K562 (cell line): ENCODE results near the gene UBXN11. TPM values are rescaled to one million over a fixed set of nuclear protein-coding genes. Genes with fewer than 3 reads are reported as not detected.

ENCODE experiments used
- CXXC5 ChIP-seq: fragments of 250-450 bp; sonication (Bioruptor Pico); IDR thresholded peaks from 2 replicates; pipeline ENCODE4 v1.8.0; 2022; ENCODE audit warnings: inconsistent platforms, mild to moderate bottlenecking, moderate library complexity
- ELF2 ChIP-seq: fragments of 250-450 bp; sonication (Bioruptor Pico); IDR thresholded peaks from 2 replicates; pipeline ENCODE4 v1.5.0; 2021; ENCODE audit warnings: mild to moderate bottlenecking
- MAFG ChIP-seq: fragments of 450-650 bp; conservative IDR thresholded peaks from 2 replicates; pipeline ENCODE4 v1.6.1; 2016; ENCODE audit warnings: missing genetic modification characterization, missing compliant biosample characterization
- MCM3 ChIP-seq: fragments of 450-650 bp; IDR thresholded peaks from 2 replicates; pipeline ENCODE4 v1.6.1; 2016
- RBM34 ChIP-seq: fragments of 200-400 bp; formaldehyde crosslinking; IDR thresholded peaks from 2 replicates; pipeline ENCODE4 v1.6.1; 2018; ENCODE audit warnings: low read length, borderline replicate concordance; ENCODE audit not compliant: insufficient read depth
- RBM39 ChIP-seq: fragments of 200-400 bp; formaldehyde crosslinking; optimal IDR thresholded peaks from 2 replicates; pipeline ENCODE3; 2018; ENCODE audit warnings: low read depth, low read length
- RUNX1 ChIP-seq: sonication (generic); IDR thresholded peaks from 2 replicates; pipeline ENCODE4 v1.6.1; 2016; ENCODE audit warnings: antibody characterized with exemption, low read depth
- SETDB1 ChIP-seq: IDR thresholded peaks from one replicate; pipeline ENCODE4 v1.6.1; 2012; ENCODE audit warnings: low read length, control low read depth, inconsistent platforms
- SIX5 ChIP-seq, 2 experiments: IDR thresholded peaks; 2 replicates each; pipeline ENCODE4 v1.6.1; 2011; ENCODE audit warnings: low read length in 2 of 2, borderline replicate concordance in 1 of 2, low read depth in 1 of 2, mild to moderate bottlenecking in 1 of 2, moderate library complexity in 1 of 2; ENCODE audit not compliant: insufficient read depth in 1 of 2
- TCF7 ChIP-seq: sonication (generic); IDR thresholded peaks from 2 replicates; pipeline ENCODE4 v1.6.1; 2016; ENCODE audit warnings: antibody characterized with exemption, borderline replicate concordance
- TOE1 ChIP-seq, 2 experiments: fragments of 450-650 bp in 1 of 2; sonication (generic) in 1 of 2; formaldehyde crosslinking in 1 of 2; IDR thresholded peaks; 2 replicates each; pipeline versions ENCODE4 v1.7.1 to v1.8.0; 2016 to 2022; ENCODE audit warnings: borderline replicate concordance in 2 of 2, mild to moderate bottlenecking in 2 of 2, antibody characterized with exemption in 1 of 2, inconsistent platforms in 1 of 2, low read depth in 1 of 2, missing genetic modification reagents in 1 of 2, moderate library complexity in 1 of 2
- ZNF124 ChIP-seq: sonication (generic); formaldehyde crosslinking; IDR thresholded peaks from 2 replicates; pipeline ENCODE4 v1.8.1; 2022; ENCODE audit warnings: missing genetic modification reagents
- ZNF282 ChIP-seq: sonication (generic); formaldehyde crosslinking; IDR thresholded peaks from 2 replicates; pipeline ENCODE4 v1.8.1; 2023; ENCODE audit warnings: missing genetic modification reagents
- ZNF561 ChIP-seq: fragments of 450-650 bp; formaldehyde crosslinking; conservative IDR thresholded peaks from 2 replicates; pipeline ENCODE4 v1.4.0; 2020; ENCODE audit warnings: mild to moderate bottlenecking, moderate library complexity
- ZNF57 ChIP-seq: fragments of 450-650 bp; formaldehyde crosslinking; IDR thresholded peaks from 2 replicates; pipeline ENCODE4 v1.4.0; 2020; ENCODE audit warnings: mild to moderate bottlenecking, moderate library complexity
- polyA plus RNA-seq, 8 experiments: library from polyadenylated mRNA; depleted of rRNA in 4 of 8; stranded (reverse) in 5 of 8; unstranded in 3 of 8; fragments of >200 nt; fragmentation: Nextera tagmentation in 2 of 8; fragmentation: Illumina TruSeq in 1 of 8; extraction: Ambion mirVana in 2 of 8; extraction: Trizol in 1 of 8; gene quantifications; 2 replicates each; pipeline versions ENCODE4 v1.2.1 to v1.2.3, GENCODE V29; 2011 to 2014; ENCODE audit warnings: inconsistent platforms in 1 of 8, missing spikeins in 1 of 8
- total RNA-seq, 7 experiments: library from RNA; depleted of rRNA in 6 of 7; stranded (reverse); fragments of >200 nt in 6 of 7; fragmentation: Illumina TruSeq in 2 of 7; extraction: Trizol in 2 of 7; gene quantifications; 2 replicates each; pipeline versions ENCODE4 v1.2.1 to v1.2.3, GENCODE V29; 2011 to 2021; ENCODE audit warnings: low replicate concordance in 1 of 7
- TF ChIP-seq, protein P1 (sequence below): fragments of 450-650 bp; IDR thresholded peaks from 2 replicates; pipeline ENCODE4 v1.6.1; 2017; ENCODE audit warnings: antibody characterized with exemption
- TF ChIP-seq, protein P2 (sequence below): fragments of 450-650 bp; IDR thresholded peaks from 2 replicates; pipeline ENCODE4 v1.6.1; 2016; ENCODE audit warnings: borderline replicate concordance
- TF ChIP-seq, protein P3 (sequence below): fragments of 250-450 bp; sonication (Bioruptor Pico); IDR thresholded peaks from 2 replicates; pipeline ENCODE4 v1.5.0; 2020; ENCODE audit warnings: mild to moderate bottlenecking, borderline replicate concordance
- TF ChIP-seq, protein P4 (sequence below): sonication (generic); formaldehyde crosslinking; IDR thresholded peaks from 2 replicates; pipeline ENCODE4 v1.8.1; 2023; ENCODE audit warnings: mild to moderate bottlenecking, missing genetic modification reagents

Gene UBXN11
- total and polyA plus RNA-seq, 9 of the 15 experiments (the other 6 are each of a cell fraction or from before 2014, with no cell fraction given): 0.48 to 34.3 (median 11.3) TPM

DNA sequence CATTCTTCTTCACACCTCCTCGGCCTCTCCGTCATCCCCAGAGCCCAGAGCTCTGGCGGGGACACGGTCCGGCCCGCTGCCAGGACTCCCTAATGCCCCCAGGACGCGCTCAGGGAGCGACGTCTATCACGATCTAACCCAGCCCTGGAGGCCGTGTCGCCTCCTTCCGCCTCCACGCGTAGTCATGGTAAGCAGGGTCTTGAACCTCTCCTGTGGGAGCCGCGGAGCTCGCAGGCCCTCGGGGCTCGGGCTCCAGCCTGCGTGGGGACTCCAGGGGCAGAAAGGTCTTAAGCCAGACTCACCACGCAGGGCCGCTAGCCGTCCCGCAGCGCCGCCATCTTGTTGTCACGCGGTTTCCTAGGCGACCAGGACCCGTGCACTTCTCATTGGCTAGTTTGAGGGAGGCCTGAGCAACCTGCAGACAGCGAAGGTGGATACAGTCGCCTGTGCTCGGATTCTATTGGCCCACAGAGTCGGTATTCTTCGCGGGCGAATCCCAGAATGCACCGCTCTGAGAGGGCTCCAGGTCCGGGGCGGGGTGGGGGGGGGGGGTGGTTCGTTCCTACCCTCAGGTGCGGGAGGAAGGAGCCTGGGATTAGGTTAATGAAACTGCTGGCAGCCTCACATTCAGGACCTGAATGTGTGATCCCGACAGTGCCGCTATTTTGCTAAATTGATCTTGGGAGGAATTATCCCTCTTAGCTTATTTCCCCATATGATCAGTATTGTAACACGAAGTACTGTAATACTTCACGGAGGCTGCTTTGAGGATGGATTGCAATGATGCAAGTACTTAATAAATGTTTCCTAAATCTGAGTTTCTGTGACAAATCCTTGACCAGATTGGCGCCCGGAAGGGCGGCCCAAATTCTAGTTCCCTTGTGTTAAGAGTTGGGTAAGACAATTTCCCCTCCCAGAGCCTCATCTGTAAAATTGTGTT, at the start of gene UBXN11 (continued):
- no peak for TF ChIP-seq RBM39
- no peak for TF ChIP-seq RUNX1
- TF ChIP-seq, protein P1, sequence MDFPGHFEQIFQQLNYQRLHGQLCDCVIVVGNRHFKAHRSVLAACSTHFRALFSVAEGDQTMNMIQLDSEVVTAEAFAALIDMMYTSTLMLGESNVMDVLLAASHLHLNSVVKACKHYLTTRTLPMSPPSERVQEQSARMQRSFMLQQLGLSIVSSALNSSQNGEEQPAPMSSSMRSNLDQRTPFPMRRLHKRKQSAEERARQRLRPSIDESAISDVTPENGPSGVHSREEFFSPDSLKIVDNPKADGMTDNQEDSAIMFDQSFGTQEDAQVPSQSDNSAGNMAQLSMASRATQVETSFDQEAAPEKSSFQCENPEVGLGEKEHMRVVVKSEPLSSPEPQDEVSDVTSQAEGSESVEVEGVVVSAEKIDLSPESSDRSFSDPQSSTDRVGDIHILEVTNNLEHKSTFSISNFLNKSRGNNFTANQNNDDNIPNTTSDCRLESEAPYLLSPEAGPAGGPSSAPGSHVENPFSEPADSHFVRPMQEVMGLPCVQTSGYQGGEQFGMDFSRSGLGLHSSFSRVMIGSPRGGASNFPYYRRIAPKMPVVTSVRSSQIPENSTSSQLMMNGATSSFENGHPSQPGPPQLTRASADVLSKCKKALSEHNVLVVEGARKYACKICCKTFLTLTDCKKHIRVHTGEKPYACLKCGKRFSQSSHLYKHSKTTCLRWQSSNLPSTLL: no peak
- no peak for TF ChIP-seq ELF2 (CRISPR knock-in tag)
- no peak for TF ChIP-seq ZNF282
- TF ChIP-seq SETDB1: no peak
- TF ChIP-seq, protein P2, sequence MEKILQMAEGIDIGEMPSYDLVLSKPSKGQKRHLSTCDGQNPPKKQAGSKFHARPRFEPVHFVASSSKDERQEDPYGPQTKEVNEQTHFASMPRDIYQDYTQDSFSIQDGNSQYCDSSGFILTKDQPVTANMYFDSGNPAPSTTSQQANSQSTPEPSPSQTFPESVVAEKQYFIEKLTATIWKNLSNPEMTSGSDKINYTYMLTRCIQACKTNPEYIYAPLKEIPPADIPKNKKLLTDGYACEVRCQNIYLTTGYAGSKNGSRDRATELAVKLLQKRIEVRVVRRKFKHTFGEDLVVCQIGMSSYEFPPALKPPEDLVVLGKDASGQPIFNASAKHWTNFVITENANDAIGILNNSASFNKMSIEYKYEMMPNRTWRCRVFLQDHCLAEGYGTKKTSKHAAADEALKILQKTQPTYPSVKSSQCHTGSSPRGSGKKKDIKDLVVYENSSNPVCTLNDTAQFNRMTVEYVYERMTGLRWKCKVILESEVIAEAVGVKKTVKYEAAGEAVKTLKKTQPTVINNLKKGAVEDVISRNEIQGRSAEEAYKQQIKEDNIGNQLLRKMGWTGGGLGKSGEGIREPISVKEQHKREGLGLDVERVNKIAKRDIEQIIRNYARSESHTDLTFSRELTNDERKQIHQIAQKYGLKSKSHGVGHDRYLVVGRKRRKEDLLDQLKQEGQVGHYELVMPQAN: peak; percentile 100
- TF ChIP-seq MCM3: no peak
- no peak for TF ChIP-seq ZNF561
- peak; percentile 36; the same call in 1 of the 2 replicates for TF ChIP-seq TOE1 (IDR thresholded peaks at IDR 0.05; ENCODE audit: borderline replicate concordance)
- TF ChIP-seq TOE1 (CRISPR knock-in tag; IDR thresholded peaks at IDR 0.05; ENCODE audit: borderline replicate concordance, low read depth): no peak
- TF ChIP-seq, protein P3, sequence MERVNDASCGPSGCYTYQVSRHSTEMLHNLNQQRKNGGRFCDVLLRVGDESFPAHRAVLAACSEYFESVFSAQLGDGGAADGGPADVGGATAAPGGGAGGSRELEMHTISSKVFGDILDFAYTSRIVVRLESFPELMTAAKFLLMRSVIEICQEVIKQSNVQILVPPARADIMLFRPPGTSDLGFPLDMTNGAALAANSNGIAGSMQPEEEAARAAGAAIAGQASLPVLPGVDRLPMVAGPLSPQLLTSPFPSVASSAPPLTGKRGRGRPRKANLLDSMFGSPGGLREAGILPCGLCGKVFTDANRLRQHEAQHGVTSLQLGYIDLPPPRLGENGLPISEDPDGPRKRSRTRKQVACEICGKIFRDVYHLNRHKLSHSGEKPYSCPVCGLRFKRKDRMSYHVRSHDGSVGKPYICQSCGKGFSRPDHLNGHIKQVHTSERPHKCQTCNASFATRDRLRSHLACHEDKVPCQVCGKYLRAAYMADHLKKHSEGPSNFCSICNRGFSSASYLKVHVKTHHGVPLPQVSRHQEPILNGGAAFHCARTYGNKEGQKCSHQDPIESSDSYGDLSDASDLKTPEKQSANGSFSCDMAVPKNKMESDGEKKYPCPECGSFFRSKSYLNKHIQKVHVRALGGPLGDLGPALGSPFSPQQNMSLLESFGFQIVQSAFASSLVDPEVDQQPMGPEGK: no peak
- no peak; the same call in 1 of the 2 replicates for TF ChIP-seq CXXC5
- no peak; a peak in 1 of 4 replicates for TF ChIP-seq SIX5 (IDR thresholded peaks at IDR 0.05; ENCODE audit: borderline replicate concordance in 1 of 2, insufficient read depth in 1 of 2, low read depth in 1 of 2, low read length in 2 of 2)
- TF ChIP-seq, protein P4, sequence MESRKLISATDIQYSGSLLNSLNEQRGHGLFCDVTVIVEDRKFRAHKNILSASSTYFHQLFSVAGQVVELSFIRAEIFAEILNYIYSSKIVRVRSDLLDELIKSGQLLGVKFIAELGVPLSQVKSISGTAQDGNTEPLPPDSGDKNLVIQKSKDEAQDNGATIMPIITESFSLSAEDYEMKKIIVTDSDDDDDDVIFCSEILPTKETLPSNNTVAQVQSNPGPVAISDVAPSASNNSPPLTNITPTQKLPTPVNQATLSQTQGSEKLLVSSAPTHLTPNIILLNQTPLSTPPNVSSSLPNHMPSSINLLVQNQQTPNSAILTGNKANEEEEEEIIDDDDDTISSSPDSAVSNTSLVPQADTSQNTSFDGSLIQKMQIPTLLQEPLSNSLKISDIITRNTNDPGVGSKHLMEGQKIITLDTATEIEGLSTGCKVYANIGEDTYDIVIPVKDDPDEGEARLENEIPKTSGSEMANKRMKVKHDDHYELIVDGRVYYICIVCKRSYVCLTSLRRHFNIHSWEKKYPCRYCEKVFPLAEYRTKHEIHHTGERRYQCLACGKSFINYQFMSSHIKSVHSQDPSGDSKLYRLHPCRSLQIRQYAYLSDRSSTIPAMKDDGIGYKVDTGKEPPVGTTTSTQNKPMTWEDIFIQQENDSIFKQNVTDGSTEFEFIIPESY: no peak
- no peak for TF ChIP-seq ZNF57
- peak; percentile 61; the same call in 1 of the 2 replicates for TF ChIP-seq TCF7
- no peak for TF ChIP-seq RBM34
- TF ChIP-seq MAFG: no peak
- TF ChIP-seq ZNF124 (CRISPR knock-in tag): no peak
